Mesodermal cell (in vitro differentiated cells): ENCODE measurements around the gene C11orf21. TPM values are rescaled to one million over a fixed set of nuclear protein-coding genes. Genes with fewer than 3 reads are reported as not detected.
"Not testable (repeated sequence)": the region's sequence is repeated elsewhere in the genome, so short reads cannot be mapped to it uniquely, and the experiment has no call there.

Experiments
- H3K27ac ChIP-seq: 2 replicates; pipeline ENCODE4 v1.7.0; 2013; ENCODE audit warnings: mild to moderate bottlenecking, low read depth, low read length, moderate library complexity; ENCODE audit not compliant: severe bottlenecking
- H3K36me3 ChIP-seq: 2 replicates; pipeline ENCODE4 v1.7.1; 2013; ENCODE audit warnings: mild to moderate bottlenecking, low read length, moderate library complexity; ENCODE audit not compliant: control insufficient read depth, insufficient read depth
- H3K4me1 ChIP-seq: one replicate; pipeline ENCODE4 v1.7.1; 2013; ENCODE audit warnings: mild to moderate bottlenecking, low read length; ENCODE audit not compliant: insufficient read depth, control insufficient read depth, poor library complexity, severe bottlenecking
- H3K4me3 ChIP-seq: 2 replicates; pipeline ENCODE4 v1.7.0; 2013; ENCODE audit warnings: low read length, control low read depth, mild to moderate bottlenecking; ENCODE audit not compliant: insufficient read depth, poor library complexity, severe bottlenecking; ENCODE audit errors: extremely low read depth
- H3K9me3 ChIP-seq: 2 replicates; pipeline ENCODE4 v1.7.1; 2013; ENCODE audit warnings: mild to moderate bottlenecking, low read length, moderate library complexity; ENCODE audit not compliant: control insufficient read depth
- WGBS, 2 experiments: methylation state at CpG; one replicate each; pipeline ENCODE4 v1.1.5; 2013; ENCODE audit warnings: missing lambda C conversion rate in 2 of 2; ENCODE audit not compliant: insufficient coverage in 2 of 2; 5-methylcytosine and 5-hydroxymethylcytosine counted together
- polyA plus RNA-seq, 2 experiments: library from polyadenylated mRNA; stranded (reverse); fragments of 50-300 nt; gene quantifications; one replicate each; pipeline ENCODE4 v1.2.3, GENCODE V29; 2013

Gene C11orf21
- polyA plus RNA-seq (2013, experiment 1 of 2): not detected
- polyA plus RNA-seq (2013, experiment 2 of 2): 0.15 TPM

GRCh38 chr11:2301631-2302305 lies at the start of gene C11orf21, which contains the start of gene TSPAN32:
Gene C11orf21, minus strand, starts transcription at chr11:2301918. Its CDS starts 110 bp downstream, at chr11:2301808.
Gene TSPAN32, plus strand, starts transcription at chr11:2302013. Its CDS starts 137 bp downstream, at chr11:2302150.
- WGBS, 2 experiments: 79% methylated on average over 12 of the region's 16 CpGs; no CpG with 5 or more reads in 1 of the 2 experiments
- Histone ChIP-seq H3K36me3 (no peaks in the 10 kb centered on the region), H3K27ac (no peak within 1 kb of the TSS), H3K9me3 (no peaks in the 10 kb centered on the region), H3K4me3 (no peak within 1 kb of the TSS), H3K4me1 (peaks cover 9% of the 10 kb centered on the region)

DNA sequence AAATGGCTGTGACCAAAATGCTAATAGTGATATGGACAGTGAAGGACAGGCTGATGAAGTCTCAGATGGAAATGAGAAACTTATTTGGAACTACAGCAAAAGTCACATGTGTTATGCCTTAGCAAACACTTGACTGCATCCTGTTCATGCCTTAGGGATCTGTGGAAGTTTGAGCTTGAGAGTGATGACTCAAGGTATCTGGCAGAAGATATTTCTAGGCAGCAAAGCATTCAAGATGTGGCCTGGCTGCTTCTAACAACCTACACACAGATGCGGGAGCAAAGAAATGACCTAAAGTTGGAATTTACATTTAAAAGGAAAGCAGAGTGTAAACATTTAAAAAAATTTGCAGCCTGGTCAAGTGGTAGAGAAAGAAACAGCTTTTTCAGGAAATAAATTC lies 47.3 kb upstream of the C11orf21 start:
- Histone ChIP-seq H3K9me3 (peaks cover 6% of the 10 kb centered on the region), H3K4me1 (no peaks in the 10 kb centered on the region), H3K36me3 (no peaks in the 10 kb centered on the region), H3K27ac (no peak overlapping the region), H3K4me3 (no peak overlapping the region)
- WGBS, 2 experiments: no CpG with 5 or more reads among the region's 1 CpG

DNA sequence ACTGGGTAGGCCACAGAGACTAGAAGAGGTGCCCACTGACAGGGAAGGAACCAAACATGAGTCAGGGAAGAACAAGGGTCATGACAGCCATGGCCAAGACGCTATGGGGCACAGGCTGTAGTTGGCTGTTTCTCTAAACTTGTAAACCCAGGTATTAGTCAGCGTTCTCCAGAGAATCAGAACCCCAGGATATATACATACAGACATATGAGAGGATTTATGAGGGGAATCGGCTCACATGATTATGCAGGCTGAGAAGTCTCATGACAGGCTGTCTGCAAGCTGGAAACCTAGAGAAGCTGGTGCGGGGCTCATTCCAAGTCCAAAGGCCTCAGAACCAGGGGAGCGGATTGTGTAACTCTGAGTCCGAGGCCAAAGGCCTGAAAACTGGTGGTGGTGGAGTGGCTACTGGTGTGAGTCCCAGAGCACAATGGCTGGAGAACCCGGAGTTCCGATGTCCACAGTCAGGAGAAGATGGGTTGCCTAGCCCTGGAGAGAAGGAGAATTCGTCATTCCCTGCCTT lies 45.7 kb upstream of the C11orf21 start:
- H3K27ac ChIP-seq: no peak overlapping the region
- H3K9me3 ChIP-seq: peaks cover 6% of the 10 kb centered on the region
- H3K4me1 ChIP-seq: no peaks in the 10 kb centered on the region
- 76 to 88% methylated on average over 5 to 6 of the region's 9 CpGs for WGBS, 2 experiments
- no peaks in the 10 kb centered on the region for H3K36me3 ChIP-seq
- H3K4me3 ChIP-seq: no peak overlapping the region

GRCh38 chr11:2346586-2347307 lies 45.0 kb upstream of the C11orf21 start:
- H3K27ac ChIP-seq: no peak overlapping the region
- 80 to 85% methylated on average over 8 to 10 of the region's 10 CpGs for WGBS, 2 experiments
- H3K9me3 ChIP-seq: peaks cover 6% of the 10 kb centered on the region
- H3K4me3 ChIP-seq: no peak overlapping the region
- no peaks in the 10 kb centered on the region for H3K4me1 ChIP-seq
- no peaks in the 10 kb centered on the region for H3K36me3 ChIP-seq

DNA sequence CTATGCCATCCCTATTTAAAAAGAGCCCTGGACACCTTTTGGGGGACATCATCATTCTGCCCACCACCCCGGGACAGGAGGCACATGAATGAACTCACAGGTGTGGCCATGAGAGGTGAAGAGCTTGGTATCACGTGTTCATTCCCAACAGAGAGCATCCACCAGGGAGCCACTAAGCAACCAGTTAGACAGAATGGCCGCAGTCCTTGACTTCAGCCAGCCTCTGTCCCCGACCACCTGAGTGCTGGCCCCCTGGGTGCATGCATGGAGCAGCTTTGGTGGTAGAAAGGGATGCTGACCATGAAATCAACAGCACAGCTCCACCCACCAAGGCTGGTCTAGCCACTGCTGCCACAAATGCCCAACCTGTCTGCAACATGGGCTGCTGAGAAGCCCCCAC lies 44.3 kb upstream of the C11orf21 start:
- H3K4me1 ChIP-seq: no peaks in the 10 kb centered on the region
- peaks cover 6% of the 10 kb centered on the region for H3K9me3 ChIP-seq
- H3K36me3 ChIP-seq: no peaks in the 10 kb centered on the region
- no peak overlapping the region for H3K27ac ChIP-seq
- H3K4me3 ChIP-seq: no peak overlapping the region
- WGBS, 2 experiments: 67 to 92% methylated on average over 2 to 4 of the region's 4 CpGs

GRCh38 chr11:2345050-2345449 lies 43.3 kb upstream of the C11orf21 start:
- Histone ChIP-seq H3K27ac (no peak overlapping the region), H3K4me1 (no peaks in the 10 kb centered on the region), H3K9me3 (peaks cover 6% of the 10 kb centered on the region), H3K36me3 (no peaks in the 10 kb centered on the region), H3K4me3 (no peak overlapping the region)
- WGBS, 2 experiments: 74 to 91% methylated on average over 2 of the region's 2 CpGs

DNA sequence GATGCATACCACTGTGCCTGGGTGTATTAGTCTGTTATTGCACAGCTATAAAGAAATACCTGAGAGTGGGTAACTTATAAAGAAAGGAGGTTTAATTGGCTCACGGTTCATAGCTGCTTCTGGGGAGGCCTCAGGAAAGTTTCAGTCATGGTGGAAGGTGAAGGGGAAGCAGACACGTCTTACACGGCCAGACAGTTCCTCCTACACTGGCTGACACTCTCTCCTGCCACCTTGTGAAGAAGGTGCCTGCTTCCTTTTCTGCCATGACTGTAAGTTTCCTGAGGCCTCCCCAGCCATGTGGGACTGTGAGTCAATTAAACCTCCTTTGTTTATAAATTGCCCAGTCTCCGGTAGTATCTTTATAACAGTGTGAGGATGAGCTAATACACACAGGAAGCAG lies 41.8 kb upstream of the C11orf21 start:
- no peaks in the 10 kb centered on the region for H3K36me3 ChIP-seq
- H3K4me1 ChIP-seq: no peaks in the 10 kb centered on the region
- no peak overlapping the region for H3K4me3 ChIP-seq
- H3K9me3 ChIP-seq: peaks cover 6% of the 10 kb centered on the region
- no peak overlapping the region for H3K27ac ChIP-seq
- 88 to 100% methylated on average over 2 to 3 of the region's 4 CpGs for WGBS, 2 experiments

DNA sequence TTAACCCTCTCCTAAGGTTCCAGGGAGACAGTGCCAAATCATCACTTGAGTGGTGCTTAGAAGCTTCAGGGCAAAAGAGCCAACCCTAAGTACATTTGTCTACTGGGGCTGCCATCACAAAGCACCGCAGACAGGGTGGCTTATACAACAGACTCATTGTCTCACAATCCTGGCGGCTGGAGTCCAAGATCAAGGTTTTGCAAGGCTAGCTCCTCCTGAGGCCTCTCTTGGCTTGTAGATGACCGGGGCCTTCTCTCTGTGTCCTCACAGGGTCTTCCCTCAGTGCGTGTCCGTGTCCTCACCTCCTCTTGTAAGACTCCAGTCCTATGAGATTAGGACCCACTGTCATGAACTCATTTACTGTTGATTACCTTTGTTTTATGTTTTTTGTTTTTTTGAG lies 41.3 kb upstream of the C11orf21 start:
- H3K4me1 ChIP-seq: no peaks in the 10 kb centered on the region
- no peaks in the 10 kb centered on the region for H3K36me3 ChIP-seq
- H3K4me3 ChIP-seq: no peak overlapping the region
- H3K9me3 ChIP-seq: peaks cover 6% of the 10 kb centered on the region
- WGBS, 2 experiments: 83 to 85% methylated on average over 4 to 5 of the region's 5 CpGs
- H3K27ac ChIP-seq: no peak overlapping the region

GRCh38 chr11:2342557-2342956 lies 40.8 kb upstream of the C11orf21 start:
- Histone ChIP-seq H3K27ac (no peak overlapping the region), H3K9me3 (peaks cover 6% of the 10 kb centered on the region), H3K4me1 (no peaks in the 10 kb centered on the region), H3K4me3 (no peak overlapping the region), H3K36me3 (no peaks in the 10 kb centered on the region)
- 86 to 96% methylated on average over 3 of the region's 3 CpGs for WGBS, 2 experiments

DNA sequence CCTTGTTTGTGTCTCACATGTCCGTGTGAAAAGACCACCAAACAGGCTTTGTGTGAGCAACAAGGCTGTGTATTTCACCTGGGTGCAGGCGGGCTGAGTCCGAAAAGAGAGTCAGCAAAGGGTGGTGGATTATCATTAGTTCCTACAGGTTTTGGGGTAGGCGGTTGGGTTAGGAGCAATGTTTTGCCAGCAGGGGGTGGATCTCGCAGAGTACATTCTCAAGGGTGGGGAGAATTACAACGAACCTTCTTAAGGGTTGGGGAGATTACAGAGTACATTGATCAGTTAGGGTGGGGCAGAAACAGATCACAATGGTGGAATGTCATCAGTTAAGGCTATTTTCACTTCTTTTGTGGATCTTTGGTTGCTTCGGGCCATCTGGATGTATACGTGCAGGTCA lies 37.0 kb upstream of the C11orf21 start:
- H3K36me3 ChIP-seq, H3K27ac ChIP-seq, H3K4me3 ChIP-seq, H3K4me1 ChIP-seq, H3K9me3 ChIP-seq: not testable (repeated sequence)
- 78 to 80% methylated on average over 2 to 8 of the region's 8 CpGs for WGBS, 2 experiments

GRCh38 chr11:2335286-2335685 lies 33.6 kb upstream of the C11orf21 start:
- H3K4me3 ChIP-seq, H3K36me3 ChIP-seq, H3K27ac ChIP-seq, H3K4me1 ChIP-seq, H3K9me3 ChIP-seq: not testable (repeated sequence)
- 84 to 90% methylated on average over 6 to 14 of the region's 18 CpGs for WGBS, 2 experiments
